ENCODE measurements around the gene APRT. TPM values are rescaled to one million over a fixed set of nuclear protein-coding genes. Genes with fewer than 3 reads are reported as not detected.

APRT gene
- total RNA-seq, 2 experiments from 2014 or later, result 153 to 154 TPM

- no peaks in the 10 kb centered on the region for H3K4me1 Mint-ChIP-seq (ENCODE audit: low read depth)
- ChIA-PET POLR2A (no interaction called here), CTCF (no interaction called here)
- no peaks in the 10 kb centered on the region for H3K9me3 ChIP-seq (ENCODE audit: control insufficient read depth in 1 of 2, insufficient read depth in 1 of 2, low read length in 2 of 2)
- no peaks in the 10 kb centered on the region for H3K27me3 Mint-ChIP-seq
- H3K27ac ChIP-seq (ENCODE audit: low read depth in 1 of 2, low read length in 2 of 2), result no peak overlapping the region
- H3K4me1 ChIP-seq (ENCODE audit: insufficient read depth, low read length), result no peaks in the 10 kb centered on the region
- H3K36me3 Mint-ChIP-seq (ENCODE audit: low read depth), result peaks cover 6% of the 10 kb centered on the region
- H3K27me3 ChIP-seq (ENCODE audit: control insufficient read depth in 1 of 2, insufficient read depth in 2 of 2, low read length in 2 of 2), result no peaks in the 10 kb centered on the region
- no peak overlapping the region for H3K4me3 ChIP-seq (ENCODE audit: low read length)
- H3K27ac Mint-ChIP-seq, result no peak overlapping the region
- H3K9me3 Mint-ChIP-seq, result no peaks in the 10 kb centered on the region
- H3K4me3 Mint-ChIP-seq, result no peak overlapping the region
- DNase-seq (no peak), ATAC-seq (ENCODE audit: poor library complexity) (no peak)
- intact Hi-C loops (cut with DNase I, micrococcal nuclease), result loop anchor here in 1 of 2 experiments (5.0 kb wide), 1 partner anchor 123 kb away; no protein-coding TSS in a partner anchor
- TF ChIP-seq, protein P1, sequence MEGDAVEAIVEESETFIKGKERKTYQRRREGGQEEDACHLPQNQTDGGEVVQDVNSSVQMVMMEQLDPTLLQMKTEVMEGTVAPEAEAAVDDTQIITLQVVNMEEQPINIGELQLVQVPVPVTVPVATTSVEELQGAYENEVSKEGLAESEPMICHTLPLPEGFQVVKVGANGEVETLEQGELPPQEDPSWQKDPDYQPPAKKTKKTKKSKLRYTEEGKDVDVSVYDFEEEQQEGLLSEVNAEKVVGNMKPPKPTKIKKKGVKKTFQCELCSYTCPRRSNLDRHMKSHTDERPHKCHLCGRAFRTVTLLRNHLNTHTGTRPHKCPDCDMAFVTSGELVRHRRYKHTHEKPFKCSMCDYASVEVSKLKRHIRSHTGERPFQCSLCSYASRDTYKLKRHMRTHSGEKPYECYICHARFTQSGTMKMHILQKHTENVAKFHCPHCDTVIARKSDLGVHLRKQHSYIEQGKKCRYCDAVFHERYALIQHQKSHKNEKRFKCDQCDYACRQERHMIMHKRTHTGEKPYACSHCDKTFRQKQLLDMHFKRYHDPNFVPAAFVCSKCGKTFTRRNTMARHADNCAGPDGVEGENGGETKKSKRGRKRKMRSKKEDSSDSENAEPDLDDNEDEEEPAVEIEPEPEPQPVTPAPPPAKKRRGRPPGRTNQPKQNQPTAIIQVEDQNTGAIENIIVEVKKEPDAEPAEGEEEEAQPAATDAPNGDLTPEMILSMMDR (IDR thresholded peaks at IDR 0.05), result no peak
- peaks cover 16% of the 10 kb centered on the region for H3K36me3 ChIP-seq (ENCODE audit: insufficient read depth, low read length)
Observed at GRCh38 chr16:88819126-88819525, 7.4 kb upstream of the APRT start.

- POLR2A ChIA-PET, result no interaction called here
- CTCF ChIA-PET, result no interaction called here
- ATAC-seq (ENCODE audit: poor library complexity), result no peak
- no peak overlapping the region for H3K4me3 Mint-ChIP-seq
- TF ChIP-seq, protein P1 (IDR thresholded peaks at IDR 0.05), result no peak
- no peaks in the 10 kb centered on the region for H3K4me1 Mint-ChIP-seq (ENCODE audit: low read depth)
- H3K9me3 ChIP-seq (ENCODE audit: control insufficient read depth in 1 of 2, insufficient read depth in 1 of 2, low read length in 2 of 2), result no peaks in the 10 kb centered on the region
- H3K27me3 ChIP-seq (ENCODE audit: control insufficient read depth in 1 of 2, insufficient read depth in 2 of 2, low read length in 2 of 2), result no peaks in the 10 kb centered on the region
- peaks cover 16% of the 10 kb centered on the region for H3K36me3 ChIP-seq (ENCODE audit: insufficient read depth, low read length)
- no peaks in the 10 kb centered on the region for H3K27me3 Mint-ChIP-seq
- no peaks in the 10 kb centered on the region for H3K9me3 Mint-ChIP-seq
- no peak overlapping the region for H3K27ac ChIP-seq (ENCODE audit: low read depth in 1 of 2, low read length in 2 of 2)
- H3K36me3 Mint-ChIP-seq (ENCODE audit: low read depth), result peaks cover 6% of the 10 kb centered on the region
- H3K27ac Mint-ChIP-seq, result no peak overlapping the region
- H3K4me3 ChIP-seq (ENCODE audit: low read length), result no peak overlapping the region
- DNase-seq, result no peak
- intact Hi-C loops (cut with DNase I, micrococcal nuclease), result loop anchor here in 1 of 2 experiments (5.0 kb wide), 1 partner anchor 124 kb away; no protein-coding TSS in a partner anchor
- H3K4me1 ChIP-seq (ENCODE audit: insufficient read depth, low read length), result no peaks in the 10 kb centered on the region
Observed at GRCh38 chr16:88818575-88818874, 6.8 kb upstream of the APRT start.

- no peak for DNase-seq
- Mint-ChIP-seq H3K36me3 (ENCODE audit: low read depth) (peaks cover 4% of the 10 kb centered on the region), H3K4me3 (no peak overlapping the region), H3K27ac (no peak overlapping the region), H3K27me3 (no peaks in the 10 kb centered on the region), H3K9me3 (no peaks in the 10 kb centered on the region), H3K4me1 (ENCODE audit: low read depth) (no peaks in the 10 kb centered on the region)
- Histone ChIP-seq H3K4me3 (ENCODE audit: low read length) (no peak overlapping the region), H3K9me3 (ENCODE audit: control insufficient read depth in 1 of 2, insufficient read depth in 1 of 2, low read length in 2 of 2) (no peaks in the 10 kb centered on the region), H3K27ac (ENCODE audit: low read depth in 1 of 2, low read length in 2 of 2) (no peak overlapping the region), H3K27me3 (ENCODE audit: control insufficient read depth in 1 of 2, insufficient read depth in 2 of 2, low read length in 2 of 2) (no peaks in the 10 kb centered on the region), H3K4me1 (ENCODE audit: insufficient read depth, low read length) (peaks cover 2% of the 10 kb centered on the region), H3K36me3 (ENCODE audit: insufficient read depth, low read length) (peaks cover 16% of the 10 kb centered on the region)
- TF ChIP-seq, protein P1 (IDR thresholded peaks at IDR 0.05), result no peak
- ChIA-PET CTCF (interaction anchor here (0.5 kb wide), 1 partner anchor 388 kb away, joined by 3 read pairs; no protein-coding TSS in a partner anchor), POLR2A (interaction anchor here (1.4 kb wide), 1 partner anchor 39 kb away, joined by 4 read pairs; the partner anchor contains the start of genes GALNS and TRAPPC2L)
- intact Hi-C loops (cut with DNase I, micrococcal nuclease), result loop anchor here in 1 of 2 experiments (5.0 kb wide), 1 partner anchor 124 kb away; no protein-coding TSS in a partner anchor
- ATAC-seq (ENCODE audit: poor library complexity), result no peak
Observed at GRCh38 chr16:88817785-88818574, 6.3 kb upstream of the APRT start.
